Measurements from ENCODE around the gene FRK. TPM values are rescaled to one million over a fixed set of nuclear protein-coding genes. Genes with fewer than 3 reads are reported as not detected.

Gene FRK
- polyA plus RNA-seq, 2 of the 4 experiments (the other 2 are of a cell fraction) = 2.2 to 8.9 TPM

DNA sequence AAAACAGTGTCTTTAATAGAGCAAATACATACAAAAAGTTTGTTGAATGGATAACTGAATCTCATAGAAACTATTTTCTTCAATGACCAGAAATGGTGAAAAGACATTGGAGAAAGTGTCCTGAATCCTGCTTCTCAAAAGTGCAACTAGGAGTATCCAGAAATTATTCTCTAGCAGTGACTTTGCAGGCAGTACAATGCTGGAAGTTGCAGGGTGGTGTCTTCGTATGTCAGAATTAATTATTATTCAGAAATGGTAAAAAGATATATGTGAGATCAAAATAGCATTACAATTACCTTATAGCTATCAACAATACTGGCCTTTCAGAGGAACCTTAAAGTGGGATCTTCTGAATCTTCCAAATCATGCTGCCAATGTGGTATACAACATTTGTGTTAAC lies 10.0 kb downstream of the FRK start:
- no peak for DNase-seq (ENCODE audit: low read depth in 1 of 2, low spot score in 1 of 2)
- H3K9me3 ChIP-seq = no peaks in the 10 kb centered on the region
- FAIRE-seq = no peak
- peaks cover 37% of the 10 kb centered on the region for H3K4me1 ChIP-seq
- ChIA-PET POLR2A (no interaction called here), CTCF (no interaction called here)
- ATAC-seq = no peak
- 86% methylated on average over 1 of the region's 1 CpG for WGBS (ENCODE audit: missing lambda C conversion rate)
- TF ChIP-seq RCOR1 (IDR thresholded peaks at IDR 0.05; ENCODE audit: low read depth, low read length) (no peak), HDAC2 (IDR thresholded peaks at IDR 0.05) (no peak), RARB (CRISPR knock-in tag; IDR thresholded peaks at IDR 0.05) (no peak), NFE2L2 (conservative IDR thresholded peaks at IDR 0.05; ENCODE audit: low read length) (no peak), RAD21 (conservative IDR thresholded peaks at IDR 0.05 in 1 of 2, IDR thresholded peaks at IDR 0.05 in 1 of 2) (no peak), ESRRA (IDR thresholded peaks at IDR 0.05; ENCODE audit: borderline replicate concordance, low read length) (no peak), KDM5A (IDR thresholded peaks at IDR 0.05) (no peak), NR3C1 (IDR thresholded peaks at IDR 0.05) (no peak)
- no peak overlapping the region for H3K4me2 ChIP-seq
- no peak overlapping the region for H3K27ac ChIP-seq
- H3K4me3 ChIP-seq = no peak overlapping the region

- DNase-seq (ENCODE audit: low read depth in 1 of 2, low spot score in 1 of 2) (no peak), FAIRE-seq (no peak), ATAC-seq (no peak)
- peaks cover 32% of the 10 kb centered on the region for H3K4me1 ChIP-seq
- H3K9me3 ChIP-seq = no peaks in the 10 kb centered on the region
- CTCF ChIA-PET = interaction anchor here (1.0 kb wide), 1 partner anchor 11 kb away, joined by 3 read pairs; the partner anchor contains the start of gene FRK
- H3K27ac ChIP-seq = no peak overlapping the region
- H3K4me2 ChIP-seq = no peak overlapping the region
- no peak for TF ChIP-seq KDM5A (IDR thresholded peaks at IDR 0.05)
- no peak for TF ChIP-seq REST (IDR thresholded peaks at IDR 0.05)
- TF ChIP-seq ESRRA (IDR thresholded peaks at IDR 0.05; ENCODE audit: borderline replicate concordance, low read length) = no peak
- no peak for TF ChIP-seq MAFK (IDR thresholded peaks at IDR 0.05; ENCODE audit: partially characterized antibody)
- TF ChIP-seq BHLHE40 (IDR thresholded peaks at IDR 0.05; ENCODE audit: low read depth, low read length) = no peak
- no peak for TF ChIP-seq CTCF (IDR thresholded peaks at IDR 0.05)
- no peak for TF ChIP-seq RNF2 (IDR thresholded peaks at IDR 0.05; ENCODE audit: borderline replicate concordance, low read depth)
- no peak for TF ChIP-seq RCOR1 (IDR thresholded peaks at IDR 0.05; ENCODE audit: low read depth, low read length)
- no peak overlapping the region for H3K4me3 ChIP-seq
- WGBS (ENCODE audit: missing lambda C conversion rate) = 100% methylated on average over 1 of the region's 1 CpG
- POLR2A ChIA-PET = no interaction called here
Measured at GRCh38 chr6:116049321-116049720, 11.4 kb downstream of the FRK start.

DNA sequence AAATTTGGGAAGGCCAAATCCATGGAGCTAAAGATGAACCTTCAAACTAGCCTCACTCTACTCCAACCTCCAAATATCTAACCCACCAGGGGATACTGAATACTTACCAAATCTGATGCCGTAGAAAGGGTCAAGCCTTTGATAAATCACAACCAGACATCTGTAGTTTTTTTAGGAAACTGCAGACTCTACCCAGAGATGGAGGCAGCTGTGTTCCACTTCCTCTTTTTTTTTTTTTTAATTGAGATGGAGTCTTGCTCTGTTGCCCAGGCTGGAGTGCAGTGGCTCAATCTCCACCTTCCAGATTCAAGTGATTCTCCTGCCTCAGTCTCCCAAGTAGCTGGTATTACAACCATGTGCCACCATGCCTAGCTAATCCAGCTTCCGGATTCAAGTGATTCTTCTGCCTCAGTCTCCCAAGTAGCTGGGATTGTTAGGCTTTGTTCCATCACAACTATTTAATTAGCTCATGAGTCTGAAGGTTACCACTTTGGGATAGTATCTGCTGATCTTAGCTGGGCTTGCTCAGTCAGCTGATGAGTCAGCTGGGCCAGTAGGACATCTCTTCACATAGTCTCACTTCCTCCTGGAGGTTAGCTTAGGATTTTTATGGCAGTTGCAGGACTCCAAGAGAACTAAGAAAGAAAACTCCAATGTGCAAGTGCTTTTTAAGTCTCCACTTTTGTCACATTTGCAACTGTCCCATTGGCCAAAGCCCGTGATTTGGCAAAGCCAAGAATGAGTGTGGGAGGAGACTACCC lies 13.3 kb downstream of the FRK start:
- DNase-seq (ENCODE audit: low read depth in 1 of 2, low spot score in 1 of 2) (peak in 1 of 2 experiments; percentile 32), FAIRE-seq (no peak), ATAC-seq (peak; percentile 59 to 70; a peak in 3 of 6 replicates)
- 78% methylated on average over 2 of the region's 3 CpGs for WGBS (ENCODE audit: missing lambda C conversion rate)
- POLR2A ChIA-PET = no interaction called here
- TF ChIP-seq USF2 (IDR thresholded peaks at IDR 0.05) = no peak
- TF ChIP-seq KDM5A (IDR thresholded peaks at IDR 0.05) = no peak
- no peak for TF ChIP-seq FOXS1 (CRISPR knock-in tag; IDR thresholded peaks at IDR 0.05)
- no peak for TF ChIP-seq SREBF2 (IDR thresholded peaks at IDR 0.05)
- no peak for TF ChIP-seq MAFK (IDR thresholded peaks at IDR 0.05; ENCODE audit: partially characterized antibody)
- no peak for TF ChIP-seq HOXB5 (CRISPR knock-in tag; IDR thresholded peaks at IDR 0.05)
- no peak for TF ChIP-seq CHD2 (IDR thresholded peaks at IDR 0.05; ENCODE audit: low read length, partially characterized antibody)
- H3K4me2 ChIP-seq = peak overlapping the region; percentile 42; the same call in 2 of the 3 replicates
- no peak overlapping the region for H3K4me3 ChIP-seq
- CTCF ChIA-PET = interaction anchor here (0.7 to 1.2 kb wide), 3 partner anchors 10 to 18 kb away, joined by 3 read pairs; no protein-coding TSS in a partner anchor
- peak overlapping the region in 1 of 2 experiments; percentile 41; a peak in 1 of 6 replicates for H3K27ac ChIP-seq
- H3K4me1 ChIP-seq = peaks cover 17% of the 10 kb centered on the region
- no peaks in the 10 kb centered on the region for H3K9me3 ChIP-seq
